Skeletal muscle tissue (tissue), 4 donors: Measurements from ENCODE around the gene USP12. TPM values are rescaled to one million over a fixed set of nuclear protein-coding genes. Genes with fewer than 3 reads are reported as not detected.
A peak's percentile ranks its signal among the peaks of the same experiment; 100 is the strongest.
"Not testable (repeated sequence)": the region's sequence is repeated elsewhere in the genome, so short reads cannot be mapped to it uniquely, and the experiment has no call there.

Experiments used
- H3K27ac ChIP-seq: one replicate; pipeline ENCODE4 v1.7.0; 2013; ENCODE audit warnings: mild to moderate bottlenecking, low read depth, low read length, inconsistent platforms
- H3K27me3 ChIP-seq, 3 donors: one replicate each; pipeline ENCODE4 v1.7.0; 2013; ENCODE audit warnings: low read length in 3 of 3; ENCODE audit not compliant: control insufficient read depth in 3 of 3, insufficient read depth in 3 of 3
- H3K36me3 ChIP-seq, 3 donors: one replicate each; pipeline ENCODE4 v1.7.0; 2013; ENCODE audit warnings: low read length in 3 of 3; ENCODE audit not compliant: control insufficient read depth in 3 of 3, insufficient read depth in 3 of 3
- H3K4me1 ChIP-seq, 3 donors: one replicate each; pipeline ENCODE4 v1.7.0; 2013; ENCODE audit warnings: low read length in 3 of 3, mild to moderate bottlenecking in 3 of 3; ENCODE audit not compliant: control insufficient read depth in 3 of 3, insufficient read depth in 3 of 3
- H3K4me3 ChIP-seq, 3 donors: one replicate each; pipeline ENCODE4 v1.7.0; 2013; ENCODE audit warnings: low read length in 3 of 3
- H3K9ac ChIP-seq, 3 donors: one replicate each; pipeline ENCODE4 v1.7.0; 2013; ENCODE audit warnings: low read length in 3 of 3, mild to moderate bottlenecking in 3 of 3, moderate library complexity in 2 of 3, low read depth in 1 of 3
- H3K9me3 ChIP-seq, 3 donors: one replicate each; pipeline ENCODE4 v1.7.0; 2013; ENCODE audit warnings: low read length in 3 of 3; ENCODE audit not compliant: control insufficient read depth in 3 of 3
- total RNA-seq: library from RNA; depleted of rRNA; stranded (reverse); fragments of >200 nt; gene quantifications from one replicate; pipeline ENCODE4 v1.2.3, GENCODE V29; 2014
- donor health status: Osteomylitis.

Gene USP12
- total RNA-seq, 1 donor from 2014 or later: 22.4 TPM

DNA sequence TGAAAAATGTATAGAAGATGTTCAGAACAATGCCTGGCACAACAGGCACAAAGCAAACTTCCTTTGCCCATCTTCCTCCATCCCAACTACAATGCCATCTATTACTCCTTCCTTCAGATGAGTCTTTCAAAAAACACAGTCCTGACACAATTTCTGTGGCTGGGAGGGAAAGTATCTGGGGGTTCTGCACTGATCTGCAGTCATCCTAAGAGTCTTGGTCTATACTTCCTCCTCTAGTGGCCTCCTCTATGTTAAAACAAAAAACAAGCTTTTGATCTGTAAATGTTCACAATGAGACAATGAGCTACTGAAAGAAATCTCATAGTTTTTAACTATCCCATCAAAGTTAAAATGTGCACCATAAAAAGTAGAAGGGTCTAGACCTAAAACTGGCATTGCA is 44.8 kb downstream of the USP12 start:
- Histone ChIP-seq H3K27me3 (no peaks in the 10 kb centered on the region), H3K4me3 (no peak overlapping the region), H3K27ac (no peak overlapping the region), H3K4me1 (peaks cover 10 to 26% (median 16%) of the 10 kb centered on the region in 3 donors), H3K9me3 (no peaks in the 10 kb centered on the region), H3K9ac (no peak overlapping the region), H3K36me3 (no peaks in the 10 kb centered on the region)

DNA sequence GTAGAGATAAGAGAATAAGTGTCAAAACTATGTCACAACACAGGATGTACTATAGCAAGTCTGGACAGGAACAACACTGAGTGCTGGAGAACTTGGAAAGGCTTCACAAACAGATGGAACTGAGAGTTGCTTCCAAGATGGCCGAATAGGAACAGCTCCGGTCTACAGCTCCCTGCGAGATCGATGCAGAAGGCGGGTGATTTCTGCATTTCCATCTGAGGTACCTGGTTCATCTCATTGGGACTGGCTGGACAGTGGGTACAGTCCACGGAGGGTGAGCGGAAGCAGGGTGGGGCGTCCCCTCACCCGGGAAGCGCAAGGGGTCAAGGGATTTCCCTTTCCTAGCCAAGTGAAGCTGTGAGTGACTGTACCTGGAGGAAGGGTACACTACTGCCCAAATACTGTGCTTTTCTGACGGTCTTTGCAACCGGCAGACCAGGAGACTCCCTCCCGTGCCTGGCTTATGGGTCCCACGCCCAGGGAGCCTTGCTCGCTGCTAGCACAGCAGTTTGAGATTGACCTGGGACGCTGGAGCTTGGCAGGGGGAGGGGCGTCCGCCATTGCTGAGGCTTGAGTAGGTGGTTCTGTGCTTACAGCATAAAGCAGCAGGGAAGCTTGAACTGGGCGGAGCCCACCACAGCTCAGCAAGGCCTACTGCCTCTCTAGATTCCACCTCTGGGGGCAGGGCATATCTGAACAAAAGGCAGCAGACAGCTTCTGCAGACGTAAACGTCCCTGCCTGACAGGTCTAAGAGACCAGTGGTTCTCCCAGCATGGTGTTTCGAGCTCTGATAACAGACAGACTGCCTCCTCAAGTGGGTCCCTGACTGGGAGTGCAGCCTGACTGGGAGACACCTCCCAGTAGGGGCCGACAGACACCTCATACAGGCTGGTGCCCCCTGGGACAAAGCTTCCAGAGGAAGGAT is 46.0 kb downstream of the USP12 start:
- no peaks in the 10 kb centered on the region for H3K36me3 ChIP-seq
- H3K27me3 ChIP-seq: no peaks in the 10 kb centered on the region
- H3K27ac ChIP-seq: no peak overlapping the region
- H3K9me3 ChIP-seq: no peaks in the 10 kb centered on the region
- no peak overlapping the region for H3K4me3 ChIP-seq
- H3K9ac ChIP-seq: no peak overlapping the region
- H3K4me1 ChIP-seq: peaks cover 6 to 22% (median 11%) of the 10 kb centered on the region in 3 donors

DNA sequence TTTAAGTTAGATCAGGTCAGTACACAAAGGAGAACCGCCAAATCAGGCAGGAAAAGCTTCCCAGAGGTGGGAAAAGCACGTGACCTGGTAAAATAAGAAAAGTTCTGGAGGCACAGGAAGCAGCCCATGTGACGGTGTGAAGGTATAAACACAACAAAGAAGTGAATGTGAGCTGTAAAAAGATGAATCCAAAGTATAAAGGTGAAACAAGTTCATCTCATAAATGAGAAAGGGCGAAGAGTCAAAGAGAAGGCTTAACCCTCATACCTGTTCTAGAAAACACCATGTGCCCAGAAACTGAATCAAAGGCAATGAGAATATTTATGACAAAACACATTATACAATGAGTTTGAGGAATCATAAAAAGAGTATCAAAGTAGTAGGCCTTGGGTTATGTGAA is 47.0 kb downstream of the USP12 start:
- H3K27ac ChIP-seq: no peak overlapping the region
- H3K9ac ChIP-seq: no peak overlapping the region
- no peaks in the 10 kb centered on the region for H3K27me3 ChIP-seq
- H3K9me3 ChIP-seq: no peaks in the 10 kb centered on the region
- H3K4me3 ChIP-seq: no peak overlapping the region
- H3K4me1 ChIP-seq: peaks cover 3 to 23% (median 14%) of the 10 kb centered on the region in 3 donors
- H3K36me3 ChIP-seq: no peaks in the 10 kb centered on the region

DNA sequence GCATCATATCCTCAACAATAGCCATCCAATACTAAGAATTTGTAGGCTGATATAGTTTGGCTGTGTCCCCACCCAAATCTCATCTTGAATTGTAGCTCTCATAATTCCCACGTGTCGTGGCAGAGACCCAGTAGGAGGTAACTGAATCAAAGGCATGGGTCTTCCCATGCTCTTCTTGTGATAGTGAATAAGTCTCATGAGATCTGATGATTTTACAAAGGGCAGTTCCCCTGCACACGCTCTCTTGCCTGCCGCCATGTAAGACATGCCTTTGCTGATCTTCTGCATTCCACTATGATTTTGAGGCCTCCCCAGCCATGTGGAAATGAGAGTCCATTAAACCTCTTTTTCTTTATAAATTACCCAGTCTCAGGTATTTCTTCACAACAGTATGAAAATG is 48.2 kb downstream of the USP12 start:
- H3K27ac ChIP-seq, H3K4me3 ChIP-seq, H3K9ac ChIP-seq, H3K36me3 ChIP-seq, H3K9me3 ChIP-seq, H3K27me3 ChIP-seq: not testable (repeated sequence)
- peaks cover 3 to 23% (median 15%) of the 10 kb centered on the region in 3 donors for H3K4me1 ChIP-seq

DNA sequence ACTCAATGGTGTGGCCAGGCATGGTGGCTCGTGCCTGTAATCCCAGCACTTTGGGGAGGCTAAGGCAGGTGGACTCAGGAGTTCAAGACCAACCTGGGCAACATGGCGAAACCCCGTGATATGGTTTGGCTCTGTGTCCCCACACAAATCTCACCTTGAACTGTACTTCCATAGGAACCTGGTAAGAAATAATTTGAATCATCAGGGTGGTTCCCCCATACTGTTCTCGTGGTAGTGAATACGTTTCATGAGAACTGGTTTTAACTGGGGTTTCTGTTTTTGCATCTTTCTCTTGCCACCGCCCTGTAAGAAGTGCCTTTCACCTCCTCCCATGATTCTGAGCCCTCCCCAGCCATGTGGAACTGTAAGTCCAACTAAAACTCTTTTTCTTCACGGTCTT is 49.6 kb downstream of the USP12 start:
- Histone ChIP-seq H3K4me3 (no peak overlapping the region), H3K27ac (no peak overlapping the region), H3K36me3 (no peaks in the 10 kb centered on the region), H3K9me3 (no peaks in the 10 kb centered on the region), H3K9ac (no peak overlapping the region), H3K27me3 (no peaks in the 10 kb centered on the region), H3K4me1 (peaks cover 5 to 25% (median 19%) of the 10 kb centered on the region in 3 donors)

DNA sequence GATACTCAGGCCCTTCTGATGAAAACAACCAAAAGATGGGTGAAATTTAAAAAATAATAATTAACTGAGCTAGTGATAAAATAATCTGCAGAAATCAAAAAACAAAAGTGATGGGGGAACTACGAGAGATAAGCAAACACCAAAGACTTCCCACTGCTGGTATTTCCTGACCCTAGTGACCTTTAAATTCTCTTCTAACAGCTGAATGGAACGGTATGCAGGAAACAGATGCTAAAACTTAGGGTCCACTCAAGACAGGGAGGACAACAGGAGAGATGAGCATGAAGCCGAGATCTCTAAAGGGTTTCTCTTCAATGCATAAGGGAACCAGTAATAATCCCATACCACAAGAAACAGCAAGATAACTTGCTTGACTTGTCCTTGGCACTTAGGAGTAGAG is 50.8 kb downstream of the USP12 start:
- Histone ChIP-seq H3K4me1 (peaks cover 12 to 22% (median 21%) of the 10 kb centered on the region in 3 donors), H3K27ac (no peak overlapping the region), H3K9me3 (no peaks in the 10 kb centered on the region), H3K27me3 (no peaks in the 10 kb centered on the region), H3K36me3 (no peaks in the 10 kb centered on the region), H3K9ac (peak overlapping the region in 1 of 3 donors; percentile 30), H3K4me3 (no peak overlapping the region)

DNA sequence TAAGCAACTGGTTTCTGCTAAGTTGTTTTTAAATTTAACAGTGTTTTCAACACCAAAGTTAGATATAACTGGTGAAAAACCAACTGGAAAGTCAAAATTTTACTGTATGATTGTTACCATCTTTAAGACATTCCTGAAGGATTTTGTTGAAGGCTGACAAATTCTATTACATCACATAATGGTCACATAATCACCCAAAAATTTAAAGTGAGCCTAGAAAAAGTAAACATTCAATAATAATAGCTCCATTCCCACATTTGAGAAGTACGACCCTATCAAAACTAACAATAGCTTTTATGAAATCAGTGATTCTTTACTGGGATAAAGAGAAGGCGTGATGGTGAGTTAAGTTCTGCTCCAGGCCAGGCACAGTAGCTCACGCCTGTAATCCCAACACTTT is 51.6 kb downstream of the USP12 start:
- no peaks in the 10 kb centered on the region for H3K36me3 ChIP-seq
- H3K9me3 ChIP-seq: no peaks in the 10 kb centered on the region
- no peak overlapping the region for H3K4me3 ChIP-seq
- H3K4me1 ChIP-seq: peaks cover 12 to 22% (median 21%) of the 10 kb centered on the region in 3 donors
- H3K27me3 ChIP-seq: no peaks in the 10 kb centered on the region
- H3K27ac ChIP-seq: no peak overlapping the region
- H3K9ac ChIP-seq: no peak overlapping the region

DNA sequence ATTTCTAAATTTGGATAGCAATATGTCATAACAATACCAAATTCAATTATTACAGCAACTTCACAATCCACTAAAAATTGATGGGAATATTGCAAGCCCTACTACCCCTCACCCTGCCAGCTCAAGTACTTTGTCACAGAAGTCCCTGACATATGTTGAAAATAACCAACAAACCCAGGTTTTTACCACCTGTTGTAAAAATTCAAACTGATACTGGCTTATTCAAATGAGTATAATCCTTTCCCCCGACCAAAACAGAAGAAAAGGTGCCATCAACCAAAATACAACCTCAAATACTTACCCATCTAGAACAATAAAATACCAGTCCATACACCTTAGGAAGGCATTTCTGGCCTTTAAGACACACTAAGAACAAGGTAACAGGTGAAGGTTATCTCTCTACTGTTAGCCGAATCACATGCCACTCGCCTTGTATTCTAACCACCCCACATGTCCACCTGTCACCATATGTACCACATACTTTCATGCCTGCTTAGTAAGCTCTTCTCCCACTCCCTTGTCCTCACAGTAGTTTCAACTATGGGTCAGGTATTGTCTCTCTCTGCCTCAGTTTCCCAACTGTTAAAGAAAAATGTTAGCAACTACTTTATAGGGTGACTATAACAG is 53.1 kb downstream of the USP12 start:
- Histone ChIP-seq H3K27me3 (no peaks in the 10 kb centered on the region), H3K4me1 (peaks cover 12 to 22% (median 21%) of the 10 kb centered on the region in 3 donors), H3K9ac (no peak overlapping the region), H3K9me3 (no peaks in the 10 kb centered on the region), H3K27ac (no peak overlapping the region), H3K36me3 (peaks cover 0 to under 1% (median 0%) of the 10 kb centered on the region in 3 donors), H3K4me3 (no peak overlapping the region)

DNA sequence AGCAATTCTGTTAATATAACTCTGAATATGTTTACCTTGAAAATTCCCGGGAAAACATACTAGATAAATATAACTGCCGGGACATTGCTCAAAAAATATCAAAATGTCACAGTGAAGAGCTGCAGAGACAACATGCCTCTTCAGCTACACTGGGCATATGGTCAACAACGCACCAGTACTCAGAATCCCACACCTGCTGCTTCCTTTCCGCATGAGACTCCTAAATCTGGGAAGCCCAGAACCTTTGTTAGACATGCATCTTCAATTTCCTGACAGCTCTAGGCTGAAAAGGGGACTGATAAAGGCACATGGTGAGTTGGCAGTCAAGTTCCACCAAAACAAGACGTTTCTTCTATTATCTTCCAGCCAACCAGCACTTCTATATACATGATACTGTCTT is 53.7 kb downstream of the USP12 start:
- H3K4me3 ChIP-seq: peak overlapping the region in 1 of 3 donors; percentile 7
- H3K27me3 ChIP-seq: no peaks in the 10 kb centered on the region
- no peak overlapping the region for H3K9ac ChIP-seq
- no peaks in the 10 kb centered on the region for H3K9me3 ChIP-seq
- H3K4me1 ChIP-seq: peaks cover 12 to 22% (median 21%) of the 10 kb centered on the region in 3 donors
- no peak overlapping the region for H3K27ac ChIP-seq
- peaks cover 0 to 3% (median 0%) of the 10 kb centered on the region in 3 donors for H3K36me3 ChIP-seq

DNA sequence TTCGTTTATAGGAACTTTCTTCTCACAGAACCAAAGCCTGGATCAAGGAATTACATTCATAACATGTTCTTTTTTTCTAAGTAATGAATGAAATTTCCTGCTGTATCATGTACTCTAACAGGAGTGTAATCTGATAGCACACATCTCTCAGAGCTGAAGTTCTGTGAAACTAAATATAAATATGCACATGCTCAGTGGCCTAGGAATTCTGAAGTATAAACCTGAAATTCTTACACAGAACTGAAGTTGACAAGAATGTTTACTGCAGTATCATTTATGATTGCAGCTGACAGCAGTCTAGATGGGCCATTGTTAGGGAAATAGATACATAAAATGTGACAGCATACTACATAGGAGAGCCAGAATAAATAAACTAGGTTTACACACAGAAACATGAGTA is 54.5 kb downstream of the USP12 start:
- Histone ChIP-seq H3K4me1 (peaks cover 12 to 22% (median 21%) of the 10 kb centered on the region in 3 donors), H3K27ac (no peak overlapping the region)

More for the DNA sequence above, 54.5 kb downstream of the USP12 start:
- H3K36me3 ChIP-seq: peaks cover 0 to 3% (median 0%) of the 10 kb centered on the region in 3 donors
- no peak overlapping the region for H3K9ac ChIP-seq
- H3K27me3 ChIP-seq: no peaks in the 10 kb centered on the region
- H3K4me3 ChIP-seq: no peak overlapping the region
- no peaks in the 10 kb centered on the region for H3K9me3 ChIP-seq
